ENCODE results near the gene ADI1.
"Not testable (repeated sequence)": the region's sequence is repeated elsewhere in the genome, so short reads cannot be mapped to it uniquely, and the experiment has no call there.

Gene ADI1

GRCh38 chr2:3494984-3495666 is 24.2 kb downstream of the ADI1 start:
- DNase-seq (ENCODE audit: low read depth in 2 of 2, low spot score in 1 of 2), result no peak

GRCh38 chr2:3493615-3494007 is 25.7 kb downstream of the ADI1 start:
- DNase-seq (ENCODE audit: low read depth in 2 of 2, low spot score in 1 of 2), result no peak

- no peak for DNase-seq (ENCODE audit: low read depth in 2 of 2, low spot score in 1 of 2)
These were observed 26.2 kb downstream of the ADI1 start for GRCh38 chr2:3492951-3493614.

DNA sequence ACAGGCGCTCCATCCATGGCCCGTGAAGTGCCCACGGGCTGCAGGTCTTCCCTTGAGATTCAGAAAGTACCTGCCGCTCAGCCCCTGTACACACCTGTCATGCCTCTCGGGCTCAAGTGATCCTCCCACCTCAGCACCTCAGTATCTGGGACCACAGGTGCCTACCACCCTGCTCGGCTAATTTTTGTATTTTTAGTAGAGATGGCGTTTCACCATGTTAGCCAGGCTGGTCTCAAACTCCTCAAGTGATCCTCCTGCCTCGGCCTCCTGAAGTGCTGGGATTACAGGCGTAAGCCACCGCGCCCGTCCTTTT is 26.9 kb downstream of the ADI1 start:
- DNase-seq (ENCODE audit: low read depth in 2 of 2, low spot score in 1 of 2), result not testable (repeated sequence)

GRCh38 chr2:3491716-3492474 is 27.4 kb downstream of the ADI1 start:
- no peak for DNase-seq (ENCODE audit: low read depth in 2 of 2, low spot score in 1 of 2)

- DNase-seq (ENCODE audit: low read depth in 2 of 2, low spot score in 1 of 2), result no peak
These were observed 28.0 kb downstream of the ADI1 start for GRCh38 chr2:3491306-3491705.

DNA sequence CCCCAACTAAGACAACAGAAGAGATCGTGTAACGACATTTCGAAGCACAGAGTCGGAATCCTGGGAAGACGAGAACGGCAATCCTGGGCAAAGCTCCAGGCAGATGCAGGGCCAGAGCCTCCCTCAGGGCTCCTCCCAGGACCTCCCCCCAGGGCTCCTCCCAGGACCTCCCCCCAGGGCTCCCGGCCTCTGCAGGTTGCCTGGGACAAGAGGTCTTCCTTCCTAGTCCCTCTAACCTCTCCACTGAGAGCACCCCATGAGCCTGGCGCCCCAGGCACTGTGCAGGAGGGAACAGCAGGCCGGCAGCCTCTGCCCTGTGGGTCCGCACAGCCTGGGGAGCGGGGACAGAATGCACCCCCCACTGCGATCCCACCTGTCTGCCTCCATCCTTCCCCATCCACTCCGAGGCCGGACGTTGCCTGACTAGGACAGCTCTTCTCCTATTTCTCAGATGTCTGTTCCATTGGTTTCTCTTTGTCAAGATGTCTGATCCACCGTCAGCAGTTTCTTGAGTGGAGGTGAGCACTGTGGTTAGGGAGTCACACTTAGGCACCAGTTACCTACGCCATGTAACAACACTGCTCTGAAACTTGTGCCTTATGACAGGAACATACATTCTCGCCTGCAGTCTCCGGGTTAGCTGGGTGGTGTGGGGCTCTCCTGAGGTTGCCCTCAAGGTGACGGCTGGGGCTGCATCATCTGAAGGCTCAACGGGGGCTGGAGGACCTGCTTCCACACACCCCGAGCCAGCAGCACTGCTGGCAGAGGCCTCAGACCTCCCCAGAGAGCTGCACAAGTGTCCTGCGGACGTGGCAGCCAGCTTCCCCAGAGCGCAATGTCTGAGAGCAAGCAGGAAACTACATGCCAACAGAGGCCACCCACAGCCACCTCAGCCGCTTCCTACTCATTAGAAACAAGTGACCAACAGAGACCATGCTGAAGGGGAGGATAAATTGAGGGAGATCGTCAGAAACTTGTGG is 28.9 kb downstream of the ADI1 start:
- DNase-seq (ENCODE audit: low read depth in 2 of 2, low spot score in 1 of 2), result no peak

GRCh38 chr2:3489764-3490115 is 29.6 kb downstream of the ADI1 start:
- DNase-seq (ENCODE audit: low read depth in 2 of 2, low spot score in 1 of 2), result no peak

DNA sequence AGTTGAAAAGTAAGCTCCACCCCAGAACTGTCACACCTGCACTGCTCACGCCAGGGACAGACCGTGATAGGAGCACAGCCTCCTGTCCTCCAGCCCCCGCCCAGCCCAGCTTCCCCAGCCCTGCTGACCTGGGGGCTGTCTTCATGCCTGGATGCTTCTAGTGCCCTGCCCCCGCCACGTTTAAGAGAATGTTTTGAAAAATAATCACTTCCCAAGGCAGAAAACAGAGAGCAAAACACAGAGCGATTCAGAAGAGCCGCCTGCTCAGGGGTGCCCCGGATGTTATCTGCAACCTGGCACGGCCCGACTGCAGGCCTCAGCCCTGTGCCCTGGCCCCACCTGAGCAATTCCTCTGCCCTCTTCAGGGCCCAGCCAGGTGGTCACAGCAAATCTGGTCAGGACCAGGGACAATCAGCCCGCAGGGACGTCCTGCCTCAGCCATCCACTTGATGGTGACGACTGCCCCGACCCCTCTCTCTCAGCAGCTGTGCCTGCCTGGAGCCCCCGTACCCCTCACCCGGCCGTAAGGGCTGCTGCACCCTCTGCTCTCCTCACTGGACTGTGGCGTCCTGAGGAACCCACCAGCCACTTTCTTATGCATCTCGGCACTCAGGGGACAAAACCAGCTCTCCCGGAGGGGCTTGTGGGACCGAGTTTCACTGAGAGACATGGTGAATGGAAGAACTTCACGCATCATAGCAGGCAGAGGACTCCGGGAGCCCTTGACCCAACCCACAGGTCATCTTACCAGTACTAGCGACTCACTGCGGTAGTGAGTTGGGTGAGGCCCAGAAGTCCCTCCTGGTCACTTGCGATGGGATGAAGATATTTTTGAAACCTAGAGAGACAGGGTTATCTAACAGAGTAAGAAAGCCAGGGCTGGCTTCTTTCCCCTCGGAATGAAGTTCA is 30.2 kb downstream of the ADI1 start:
- DNase-seq (ENCODE audit: low read depth in 2 of 2, low spot score in 1 of 2), result no peak

- no peak for DNase-seq (ENCODE audit: low read depth in 2 of 2, low spot score in 1 of 2)
These were observed 31.2 kb downstream of the ADI1 start for GRCh38 chr2:3488061-3488531.

GRCh38 chr2:3487432-3487831 is 31.9 kb downstream of the ADI1 start:
- no peak for DNase-seq (ENCODE audit: low read depth in 2 of 2, low spot score in 1 of 2)

- no peak for DNase-seq (ENCODE audit: low read depth in 2 of 2, low spot score in 1 of 2)
These were observed 32.3 kb downstream of the ADI1 start for GRCh38 chr2:3487028-3487425.

DNA sequence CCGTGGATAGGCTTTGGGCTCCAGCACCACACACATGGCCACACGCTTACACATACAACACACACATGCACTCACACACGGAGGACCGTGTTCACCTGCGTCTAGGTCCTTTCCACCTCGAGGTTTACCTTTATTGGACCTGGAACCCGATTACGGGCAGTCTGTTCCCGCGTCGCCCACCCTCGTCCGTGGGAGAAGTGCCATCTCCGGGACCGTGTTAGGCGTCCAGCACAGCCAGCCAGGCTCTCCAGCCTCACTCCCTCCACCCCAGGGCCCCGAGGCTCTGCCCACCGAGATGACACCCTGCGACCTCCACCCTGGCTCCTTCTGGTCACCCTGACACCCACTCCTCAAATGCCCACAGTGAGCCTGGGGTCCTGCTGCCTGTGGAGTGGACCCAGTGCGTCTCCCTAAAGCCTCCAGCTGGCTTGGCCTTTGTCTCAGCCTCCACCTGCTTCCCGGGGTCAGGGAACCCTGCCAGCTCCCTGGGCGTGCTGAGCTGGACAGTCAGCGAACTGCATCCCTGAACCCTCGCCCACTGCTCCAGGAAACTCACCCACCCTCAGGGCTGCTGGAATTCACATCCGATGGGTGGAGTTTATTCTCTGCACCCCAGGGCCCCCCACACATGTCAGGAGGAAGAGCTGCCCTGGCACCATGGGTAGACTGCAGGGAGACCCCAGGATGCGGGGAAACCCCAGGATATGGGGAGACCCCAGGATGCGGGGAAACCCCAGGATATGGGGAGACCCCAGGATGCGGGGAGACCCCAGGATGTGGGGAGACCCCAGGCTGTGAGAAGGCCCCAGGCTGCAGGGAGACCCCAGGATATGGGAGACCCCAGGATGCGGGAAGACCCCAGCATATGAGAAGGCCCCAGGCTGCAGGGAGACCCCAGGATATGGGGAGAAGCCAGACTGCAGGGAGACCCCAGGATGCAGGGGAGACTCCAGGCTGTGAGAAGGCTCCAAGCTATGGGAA is 33.0 kb downstream of the ADI1 start:
- no peak for DNase-seq (ENCODE audit: low read depth in 2 of 2, low spot score in 1 of 2)

GRCh38 chr2:3485166-3485565 is 34.2 kb downstream of the ADI1 start:
- no peak for DNase-seq (ENCODE audit: low read depth in 2 of 2, low spot score in 1 of 2)

DNA sequence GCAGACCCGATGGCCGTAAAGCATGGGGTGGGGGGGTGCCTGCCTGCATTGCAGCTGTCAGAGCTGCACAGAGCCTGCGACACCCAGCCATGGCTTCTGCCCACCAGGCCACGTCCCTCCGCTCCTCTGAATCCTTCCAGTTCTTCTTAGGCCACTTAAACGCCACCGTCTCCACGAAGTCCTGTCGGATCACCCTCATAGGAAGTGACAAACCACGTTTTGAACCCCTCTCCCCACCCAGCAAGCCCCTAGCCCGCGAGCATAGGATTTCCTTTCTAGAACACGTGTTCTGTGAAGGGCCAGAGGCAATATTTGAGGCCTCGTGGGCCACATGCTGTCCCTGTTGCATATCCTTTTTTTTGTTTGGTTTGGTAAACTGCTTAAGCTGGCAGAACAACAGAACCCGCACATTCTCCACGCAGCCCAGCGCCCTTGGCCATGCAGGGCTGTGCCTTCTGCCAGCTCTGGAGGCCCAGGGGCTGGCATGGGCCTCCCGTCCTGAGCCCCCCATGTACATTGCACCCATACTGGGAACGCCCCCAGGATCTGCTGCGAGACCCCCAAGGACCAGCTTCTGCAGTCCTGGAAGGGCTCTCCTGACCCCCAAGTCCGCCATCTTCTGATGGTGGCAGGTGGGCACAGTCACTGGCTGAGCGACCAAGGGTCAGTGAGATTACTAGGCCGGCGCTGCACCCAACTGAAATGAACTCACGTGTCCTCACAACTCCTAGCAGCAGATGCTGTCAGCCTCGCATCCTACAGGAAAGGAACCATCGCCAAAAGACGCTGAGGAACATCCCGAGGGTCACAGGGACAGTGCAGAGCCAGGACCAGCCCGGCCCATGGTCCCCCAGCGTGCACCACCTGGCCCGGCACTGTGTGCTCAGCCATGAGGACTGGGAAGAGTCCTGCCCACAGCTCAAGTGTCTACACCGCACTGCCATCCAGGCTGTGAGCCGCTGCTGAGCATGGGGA is 35.1 kb downstream of the ADI1 start:
- DNase-seq (ENCODE audit: low read depth in 2 of 2, low spot score in 1 of 2), result no peak

- no peak for DNase-seq (ENCODE audit: low read depth in 2 of 2, low spot score in 1 of 2)
These were observed 35.9 kb downstream of the ADI1 start for GRCh38 chr2:3483227-3483985.

GRCh38 chr2:3482363-3482821 is 36.9 kb downstream of the ADI1 start:
- DNase-seq (ENCODE audit: low read depth in 2 of 2, low spot score in 1 of 2), result no peak

Data from stimulated activated CD8-positive, alpha-beta memory T cell treated with anti-CD3 and anti-CD28 coated beads, Interleukin-4, amount 100 ng/mL, for 1 hour (primary cell).